PFSK-1 (cell line): ENCODE measurements around the gene PRKCG.

ENCODE experiments used
- POLR2AphosphoS5 ChIP-seq: IDR thresholded peaks from 2 replicates; pipeline ENCODE4 v1.6.1; 2012; ENCODE audit warnings: low read depth, mild to moderate bottlenecking, control low read depth, low read length, moderate library complexity
- SIN3A ChIP-seq: IDR thresholded peaks from 2 replicates; pipeline ENCODE4 v1.6.1; 2012; ENCODE audit warnings: mild to moderate bottlenecking, low read length, moderate library complexity, borderline replicate concordance; ENCODE audit not compliant: insufficient read depth

DNA sequence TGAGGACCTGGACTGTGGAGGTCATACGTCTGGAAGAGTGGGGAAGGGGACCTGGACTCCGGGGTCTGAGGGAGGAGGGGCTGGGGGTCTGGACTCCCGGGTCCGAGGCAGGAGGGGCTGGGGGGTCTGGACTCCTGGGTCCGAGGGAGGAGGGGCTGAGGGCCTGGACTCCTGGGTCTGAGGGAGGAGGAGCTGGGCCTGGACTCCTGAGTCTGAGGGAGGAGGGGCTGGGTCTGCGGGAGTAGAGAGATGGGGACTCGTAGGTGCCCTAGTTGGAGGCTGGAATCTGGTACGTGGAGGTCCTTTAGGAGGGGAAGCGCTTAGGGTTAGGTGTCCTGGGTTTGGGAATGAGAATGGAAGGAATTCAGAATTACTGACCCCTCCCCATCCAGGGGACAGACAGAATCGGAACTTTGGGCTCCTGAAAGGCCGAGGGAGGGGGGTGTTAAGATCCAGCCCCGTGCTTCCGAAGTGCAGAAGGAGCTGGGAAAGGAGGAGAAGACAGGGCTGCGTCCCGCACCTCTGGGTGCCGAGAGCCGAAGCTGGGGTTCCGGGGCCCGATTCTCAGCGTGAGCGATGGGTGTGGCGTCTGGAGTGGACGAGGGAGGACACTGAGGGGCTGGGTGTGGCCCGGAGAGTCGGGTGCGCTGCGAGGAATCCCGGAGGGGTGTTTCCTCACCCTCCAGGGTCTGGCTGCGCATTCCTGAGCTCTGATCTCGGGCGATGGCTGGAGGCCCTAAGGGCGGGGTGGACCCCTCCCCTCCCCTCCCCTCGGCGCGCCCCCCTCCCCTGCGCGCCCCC lies 13.7 kb upstream of the PRKCG start:
- TF ChIP-seq POLR2AphosphoS5: no peak
- TF ChIP-seq SIN3A: no peak
